ENCODE data around the gene UBE2G2.

UBE2G2 gene

DNA sequence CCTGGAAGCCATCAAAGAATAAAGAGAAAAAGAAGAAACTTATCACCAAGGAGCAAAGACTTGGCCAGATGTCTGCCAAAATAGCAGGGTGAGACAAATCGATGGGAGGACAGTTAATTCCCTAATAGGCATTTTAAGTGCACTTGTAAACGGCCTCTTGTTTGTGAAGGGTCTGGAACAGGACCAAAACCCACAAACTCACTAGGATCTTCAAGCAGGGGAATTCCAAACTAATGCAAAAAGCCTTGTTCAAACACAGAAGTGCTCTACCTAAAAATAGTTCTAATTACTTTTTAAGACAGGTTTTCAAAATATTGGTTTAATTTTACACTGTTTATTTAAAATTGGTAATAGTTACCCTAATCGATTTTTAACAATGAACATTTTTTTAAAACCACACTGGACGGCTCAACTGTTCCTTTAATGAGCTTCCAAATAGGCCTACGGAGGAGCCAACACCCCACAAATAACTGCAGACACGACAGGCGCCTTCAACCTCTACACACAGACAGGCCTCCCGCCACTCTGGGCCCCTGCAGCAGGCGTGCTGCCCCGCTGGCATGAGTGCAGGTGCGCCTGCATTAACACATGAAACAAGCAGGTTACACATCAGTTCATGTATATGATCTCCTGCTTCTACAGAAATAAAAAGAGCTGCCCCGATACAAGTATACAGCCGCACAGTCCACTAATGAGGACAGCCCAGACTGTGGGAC is 15.8 kb downstream of the UBE2G2 start:
- DNase-seq (ENCODE audit: low spot score in 2 of 2) (no peak), ATAC-seq (replicated peaks; ENCODE audit: extremely low read depth, poor library complexity, severe bottlenecking) (no peak)
- Mint-ChIP-seq H3K4me3 (no peak overlapping the region), H3K27me3 (no peaks in the 10 kb centered on the region), H3K36me3 (ENCODE audit: insufficient read depth) (peaks cover 24% of the 10 kb centered on the region), H3K4me1 (peaks cover 18% of the 10 kb centered on the region), H3K27ac (ENCODE audit: low read depth) (no peak overlapping the region), H3K9me3 (no peaks in the 10 kb centered on the region)

DNA sequence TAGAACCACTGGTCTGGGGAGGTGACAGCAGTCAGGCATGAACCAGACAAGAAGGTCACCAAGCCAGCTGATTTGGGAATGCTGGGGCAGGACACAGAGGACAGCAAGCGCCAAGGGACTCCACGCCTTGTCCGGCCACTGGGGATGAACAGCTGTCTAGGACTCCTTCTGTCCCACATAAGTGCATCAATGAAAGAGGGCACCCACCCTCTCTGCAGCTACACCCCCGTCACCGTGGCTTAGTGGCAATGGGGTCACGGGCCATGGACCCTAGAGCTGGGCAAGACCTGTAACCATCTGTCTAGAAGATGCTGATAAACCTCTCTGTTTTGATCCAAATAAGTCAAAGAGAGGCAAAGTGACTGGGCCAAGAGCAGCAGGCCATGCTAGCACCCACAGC is 16.8 kb downstream of the UBE2G2 start:
- Mint-ChIP-seq H3K9me3 (no peaks in the 10 kb centered on the region), H3K4me1 (peaks cover 11% of the 10 kb centered on the region), H3K4me3 (no peak overlapping the region), H3K27me3 (no peaks in the 10 kb centered on the region), H3K27ac (ENCODE audit: low read depth) (no peak overlapping the region), H3K36me3 (ENCODE audit: insufficient read depth) (peaks cover 20% of the 10 kb centered on the region)
- DNase-seq (ENCODE audit: low spot score in 2 of 2), result no peak
- no peak for ATAC-seq (replicated peaks; ENCODE audit: extremely low read depth, poor library complexity, severe bottlenecking)

DNA sequence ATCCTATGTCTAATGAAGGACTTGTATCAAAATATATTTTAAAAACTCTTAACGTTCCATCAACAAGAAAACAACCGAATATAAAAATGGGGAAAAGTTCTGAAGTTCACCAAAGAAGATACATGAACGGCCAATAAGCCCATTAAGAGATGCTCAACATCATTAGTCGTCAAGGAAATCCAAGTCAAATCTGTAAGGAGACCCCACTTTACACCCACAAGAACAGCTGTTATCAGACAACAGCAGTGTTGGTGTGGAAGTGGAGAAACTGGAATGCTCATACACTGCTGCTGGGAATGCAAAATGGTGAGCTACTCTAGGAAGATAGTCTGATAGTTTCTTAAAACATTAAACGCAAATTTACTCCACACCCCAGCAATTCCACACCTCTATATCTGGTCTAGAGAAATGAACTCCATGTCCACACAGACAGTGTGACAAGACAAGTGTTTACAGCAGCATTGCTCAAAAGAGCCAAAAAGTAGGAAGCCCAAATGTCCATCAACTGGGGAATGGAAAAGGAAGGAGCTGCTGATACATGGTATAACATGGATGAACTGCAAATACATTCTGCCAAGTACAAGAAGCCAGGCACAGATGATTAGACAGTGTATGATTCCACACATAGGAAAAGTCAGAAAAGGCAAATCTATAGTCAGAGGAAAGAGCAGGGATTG is 18.5 kb downstream of the UBE2G2 start:
- Mint-ChIP-seq H3K27ac (ENCODE audit: low read depth) (no peak overlapping the region), H3K4me3 (no peak overlapping the region), H3K27me3 (no peaks in the 10 kb centered on the region), H3K36me3 (ENCODE audit: insufficient read depth) (peaks cover 21% of the 10 kb centered on the region), H3K9me3 (no peaks in the 10 kb centered on the region), H3K4me1 (peaks cover 5% of the 10 kb centered on the region)
- DNase-seq (ENCODE audit: low spot score in 2 of 2) (no peak), ATAC-seq (replicated peaks; ENCODE audit: extremely low read depth, poor library complexity, severe bottlenecking) (no peak)

DNA sequence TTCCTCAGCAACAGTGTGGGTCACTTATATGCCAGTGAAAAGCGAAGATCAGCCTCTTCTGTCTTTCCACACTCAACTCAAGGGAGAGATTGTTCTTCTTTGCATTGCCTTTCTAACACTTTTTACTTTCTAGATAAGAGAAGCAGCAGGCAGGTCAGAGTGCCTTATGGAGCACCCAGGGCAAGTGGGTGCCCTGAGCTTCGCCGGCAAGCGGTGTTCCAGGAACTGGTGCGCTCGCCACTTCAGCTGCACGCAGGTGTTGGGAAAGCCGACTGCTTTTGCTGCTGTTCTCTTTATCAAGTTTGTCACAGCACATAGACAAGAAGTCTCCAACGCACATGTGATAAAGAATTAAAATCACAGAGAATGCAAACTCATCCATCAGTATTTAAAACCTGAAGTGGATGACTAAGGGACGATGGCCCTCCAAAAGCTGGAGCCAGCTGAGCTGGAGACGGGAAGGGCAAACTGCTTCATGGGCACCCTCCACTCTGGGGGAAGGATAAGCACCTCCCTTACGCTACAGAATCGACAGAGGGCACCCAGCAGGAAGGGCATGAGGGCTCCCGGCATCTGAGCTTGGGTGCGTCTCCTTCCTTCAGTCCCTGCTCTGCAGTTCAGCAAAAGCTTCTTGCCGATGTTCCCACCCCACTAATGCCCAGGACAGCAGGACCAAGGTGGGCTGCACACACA is 20.7 kb downstream of the UBE2G2 start:
- H3K27me3 Mint-ChIP-seq, result no peaks in the 10 kb centered on the region
- no peak overlapping the region for H3K27ac Mint-ChIP-seq (ENCODE audit: low read depth)
- no peak for ATAC-seq (replicated peaks; ENCODE audit: extremely low read depth, poor library complexity, severe bottlenecking)
- no peak overlapping the region for H3K4me3 Mint-ChIP-seq
- peaks cover 2% of the 10 kb centered on the region for H3K4me1 Mint-ChIP-seq
- H3K9me3 Mint-ChIP-seq, result no peaks in the 10 kb centered on the region
- no peak for DNase-seq (ENCODE audit: low spot score in 2 of 2)
- H3K36me3 Mint-ChIP-seq (ENCODE audit: insufficient read depth), result peaks cover 22% of the 10 kb centered on the region

DNA sequence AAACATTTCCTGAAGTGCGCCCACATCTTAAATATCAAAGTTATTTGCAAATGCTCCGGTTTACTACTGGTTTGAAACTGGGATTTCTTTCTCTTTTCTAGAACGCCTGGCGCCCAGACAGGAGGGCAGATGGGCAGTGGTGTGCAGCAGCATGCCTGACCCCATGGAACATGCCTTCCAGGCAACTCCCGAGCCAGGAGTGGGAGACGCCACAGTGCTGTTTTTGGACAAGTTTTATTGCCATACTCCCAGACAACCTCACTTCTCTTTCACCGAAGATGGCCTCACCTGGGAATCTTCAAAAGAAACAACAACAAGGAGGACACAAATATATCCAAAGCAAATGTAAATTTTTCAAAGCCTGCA is 21.5 kb downstream of the UBE2G2 start:
- ATAC-seq (replicated peaks; ENCODE audit: extremely low read depth, poor library complexity, severe bottlenecking) (no peak), DNase-seq (ENCODE audit: low spot score in 2 of 2) (no peak)
- Mint-ChIP-seq H3K4me3 (no peak overlapping the region), H3K9me3 (no peaks in the 10 kb centered on the region), H3K4me1 (no peaks in the 10 kb centered on the region), H3K36me3 (ENCODE audit: insufficient read depth) (peaks cover 22% of the 10 kb centered on the region), H3K27me3 (no peaks in the 10 kb centered on the region), H3K27ac (ENCODE audit: low read depth) (no peak overlapping the region)

DNA sequence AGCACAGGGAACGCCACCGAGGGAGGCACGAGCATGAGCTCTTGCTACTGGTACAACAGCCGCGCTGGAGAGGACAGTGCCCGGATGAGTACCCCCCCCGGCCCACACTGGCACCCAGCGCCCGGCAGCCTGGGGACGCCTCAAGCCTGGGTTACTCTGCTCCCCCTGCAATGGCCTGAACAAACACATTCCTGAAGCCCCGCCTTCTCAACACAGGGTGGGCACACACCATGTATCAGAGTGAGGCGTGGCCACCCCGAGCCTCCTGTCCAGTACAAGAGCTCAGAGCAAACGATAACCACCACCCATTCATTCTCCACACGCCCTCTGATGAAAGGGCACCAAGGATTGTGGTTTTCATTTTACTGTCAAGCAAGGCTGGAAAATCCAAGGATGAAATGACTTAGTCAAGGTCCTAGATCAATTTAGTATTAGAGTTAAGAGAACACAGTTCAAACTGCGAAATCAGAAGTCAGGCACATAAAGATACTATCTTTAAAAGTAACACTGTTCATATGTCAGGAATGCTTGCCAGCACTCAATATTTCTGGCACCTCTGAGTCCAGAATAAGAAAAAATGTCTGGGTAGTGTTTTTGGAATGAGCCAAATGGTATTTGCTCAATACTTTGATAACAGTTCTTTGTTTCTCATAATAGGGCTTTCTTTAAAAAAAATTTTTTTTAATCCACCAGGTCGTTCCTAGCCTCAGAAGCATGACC is 22.0 kb downstream of the UBE2G2 start:
- Mint-ChIP-seq H3K27me3 (no peaks in the 10 kb centered on the region), H3K36me3 (ENCODE audit: insufficient read depth) (peaks cover 25% of the 10 kb centered on the region), H3K27ac (ENCODE audit: low read depth) (no peak overlapping the region), H3K4me1 (no peaks in the 10 kb centered on the region), H3K9me3 (no peaks in the 10 kb centered on the region), H3K4me3 (no peak overlapping the region)
- DNase-seq (ENCODE audit: low spot score in 2 of 2), result no peak
- no peak for ATAC-seq (replicated peaks; ENCODE audit: extremely low read depth, poor library complexity, severe bottlenecking)

DNA sequence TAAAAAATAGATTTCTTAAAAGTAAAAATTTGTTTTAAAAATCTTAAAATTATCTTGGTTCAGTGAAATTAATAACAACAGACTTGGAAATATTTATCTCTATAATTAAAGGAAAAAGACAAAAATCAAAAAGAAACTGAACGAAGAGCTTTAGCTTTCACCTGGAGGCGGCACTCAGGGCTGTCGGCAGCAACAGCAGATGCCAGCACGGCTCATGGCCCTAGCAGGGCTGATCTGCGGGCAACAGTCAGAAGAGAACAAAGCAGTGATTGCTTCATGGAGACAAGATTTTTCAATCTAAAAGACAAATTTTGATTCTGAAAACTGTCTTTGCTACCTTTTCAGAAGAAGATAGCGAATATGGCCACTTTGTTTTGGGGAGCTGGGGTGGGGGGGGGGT is 22.6 kb downstream of the UBE2G2 start:
- no peak for DNase-seq (ENCODE audit: low spot score in 2 of 2)
- H3K9me3 Mint-ChIP-seq, result no peaks in the 10 kb centered on the region
- H3K36me3 Mint-ChIP-seq (ENCODE audit: insufficient read depth), result peaks cover 25% of the 10 kb centered on the region
- H3K27me3 Mint-ChIP-seq, result no peaks in the 10 kb centered on the region
- no peak overlapping the region for H3K4me3 Mint-ChIP-seq
- ATAC-seq (replicated peaks; ENCODE audit: extremely low read depth, poor library complexity, severe bottlenecking), result no peak
- H3K27ac Mint-ChIP-seq (ENCODE audit: low read depth), result no peak overlapping the region
- H3K4me1 Mint-ChIP-seq, result no peaks in the 10 kb centered on the region

DNA sequence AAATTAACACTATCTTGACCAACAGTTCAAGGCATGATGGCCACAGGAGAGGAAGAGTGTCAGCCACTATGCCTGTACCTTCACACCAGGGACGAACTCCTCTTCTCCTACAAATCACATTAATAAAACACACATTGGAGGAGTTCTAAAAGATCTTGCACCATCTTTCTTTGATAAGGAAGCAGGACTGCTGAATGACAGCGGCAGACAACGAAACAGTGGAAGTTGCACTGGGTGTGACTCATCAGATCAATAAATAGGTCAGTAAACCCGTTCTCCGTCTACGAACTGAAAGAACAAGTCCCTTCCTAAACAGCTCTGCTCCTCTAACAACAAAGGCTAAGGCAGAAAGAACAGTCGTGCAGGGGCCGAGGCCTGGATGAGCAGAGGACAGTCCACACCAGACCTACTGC is 23.1 kb downstream of the UBE2G2 start:
- H3K36me3 Mint-ChIP-seq (ENCODE audit: insufficient read depth), result peaks cover 25% of the 10 kb centered on the region
- H3K9me3 Mint-ChIP-seq, result no peaks in the 10 kb centered on the region
- no peaks in the 10 kb centered on the region for H3K4me1 Mint-ChIP-seq
- H3K4me3 Mint-ChIP-seq, result no peak overlapping the region
- ATAC-seq (replicated peaks; ENCODE audit: extremely low read depth, poor library complexity, severe bottlenecking) (no peak), DNase-seq (ENCODE audit: low spot score in 2 of 2) (no peak)
- H3K27me3 Mint-ChIP-seq, result no peaks in the 10 kb centered on the region
- no peak overlapping the region for H3K27ac Mint-ChIP-seq (ENCODE audit: low read depth)

DNA sequence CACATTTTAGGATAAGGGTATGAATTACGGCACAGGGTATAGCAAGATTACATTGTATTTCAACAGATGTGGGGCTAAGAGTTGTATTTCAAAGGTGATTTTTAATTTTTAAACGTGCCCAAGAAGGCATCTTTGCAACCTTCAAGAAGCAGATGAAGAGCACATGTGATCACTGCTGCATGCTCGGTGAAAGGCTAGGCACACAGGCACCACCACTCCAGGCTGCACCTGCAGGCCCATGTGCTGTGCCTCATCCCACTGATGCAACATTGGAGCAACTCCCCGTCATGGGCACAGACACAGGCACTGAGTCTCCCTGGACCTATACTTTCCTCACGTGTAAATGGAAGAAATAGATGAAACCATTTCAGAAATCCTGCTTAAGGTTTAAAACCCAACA is 23.5 kb downstream of the UBE2G2 start:
- Mint-ChIP-seq H3K9me3 (no peaks in the 10 kb centered on the region), H3K4me3 (no peak overlapping the region), H3K4me1 (no peaks in the 10 kb centered on the region), H3K36me3 (ENCODE audit: insufficient read depth) (peaks cover 21% of the 10 kb centered on the region), H3K27ac (ENCODE audit: low read depth) (no peak overlapping the region), H3K27me3 (no peaks in the 10 kb centered on the region)
- DNase-seq (ENCODE audit: low spot score in 2 of 2) (no peak), ATAC-seq (replicated peaks; ENCODE audit: extremely low read depth, poor library complexity, severe bottlenecking) (no peak)

DNA sequence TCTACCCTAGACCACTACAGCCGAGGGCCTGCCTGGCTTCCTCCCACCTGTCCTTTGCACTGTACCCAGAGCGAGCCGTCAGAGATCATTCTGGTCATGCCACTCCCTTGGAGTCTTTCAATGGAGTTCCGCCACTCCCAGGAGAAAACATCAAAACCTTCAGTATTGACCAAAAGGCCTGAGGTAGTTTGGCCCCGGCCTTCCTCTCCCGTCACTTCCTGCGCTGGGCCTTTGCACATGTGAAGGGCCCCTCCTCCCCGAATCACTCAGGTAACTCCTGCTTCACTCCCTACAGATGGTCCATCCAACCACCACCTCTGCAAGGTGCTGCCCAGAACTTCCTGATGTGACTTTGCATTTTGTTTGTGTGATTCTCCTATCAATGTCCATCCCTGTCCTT is 26.6 kb downstream of the UBE2G2 start:
- no peaks in the 10 kb centered on the region for H3K9me3 Mint-ChIP-seq
- no peak for ATAC-seq (replicated peaks; ENCODE audit: extremely low read depth, poor library complexity, severe bottlenecking)
- peaks cover 34% of the 10 kb centered on the region for H3K36me3 Mint-ChIP-seq (ENCODE audit: insufficient read depth)
- no peak overlapping the region for H3K4me3 Mint-ChIP-seq
- no peak for DNase-seq (ENCODE audit: low spot score in 2 of 2)
- H3K27ac Mint-ChIP-seq (ENCODE audit: low read depth), result peak overlapping the region; percentile 36
- H3K27me3 Mint-ChIP-seq, result no peaks in the 10 kb centered on the region
- H3K4me1 Mint-ChIP-seq, result no peaks in the 10 kb centered on the region

DNA sequence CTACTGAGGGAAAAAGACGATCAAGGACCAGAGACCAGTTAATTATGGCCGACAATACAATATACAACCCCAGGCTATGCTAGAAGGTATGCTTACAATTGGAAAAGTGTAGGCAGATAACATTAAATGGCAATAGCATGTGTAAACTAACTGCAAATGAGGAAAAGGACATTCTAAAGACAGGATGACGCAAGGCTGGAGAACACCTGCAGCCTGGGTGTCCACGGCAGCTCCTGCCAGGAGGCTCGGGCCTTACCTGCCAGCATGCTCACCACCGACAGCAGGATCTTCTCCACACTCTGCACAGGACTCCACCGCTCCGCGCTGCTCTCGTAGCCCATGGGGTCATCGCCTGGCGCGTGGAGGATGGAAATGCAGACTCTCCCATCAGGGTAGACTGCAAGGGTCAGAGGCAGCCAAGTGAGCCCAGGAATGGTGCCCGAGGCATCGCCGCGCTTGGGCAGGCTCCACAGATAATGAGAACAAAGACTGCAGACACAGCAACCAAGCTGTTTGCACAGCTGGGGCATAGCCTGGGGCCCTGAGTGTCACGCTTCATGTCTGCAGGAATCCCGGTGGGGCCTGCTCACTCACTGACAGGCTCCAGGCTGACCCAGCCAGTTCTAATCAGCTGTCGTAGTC is 28.2 kb downstream of the UBE2G2 start:
- Mint-ChIP-seq H3K4me1 (no peaks in the 10 kb centered on the region), H3K27ac (ENCODE audit: low read depth) (no peak overlapping the region), H3K4me3 (no peak overlapping the region), H3K36me3 (ENCODE audit: insufficient read depth) (peaks cover 32% of the 10 kb centered on the region), H3K9me3 (no peaks in the 10 kb centered on the region), H3K27me3 (no peaks in the 10 kb centered on the region)
- no peak for ATAC-seq (replicated peaks; ENCODE audit: extremely low read depth, poor library complexity, severe bottlenecking)
- DNase-seq (ENCODE audit: low spot score in 2 of 2), result no peak

DNA sequence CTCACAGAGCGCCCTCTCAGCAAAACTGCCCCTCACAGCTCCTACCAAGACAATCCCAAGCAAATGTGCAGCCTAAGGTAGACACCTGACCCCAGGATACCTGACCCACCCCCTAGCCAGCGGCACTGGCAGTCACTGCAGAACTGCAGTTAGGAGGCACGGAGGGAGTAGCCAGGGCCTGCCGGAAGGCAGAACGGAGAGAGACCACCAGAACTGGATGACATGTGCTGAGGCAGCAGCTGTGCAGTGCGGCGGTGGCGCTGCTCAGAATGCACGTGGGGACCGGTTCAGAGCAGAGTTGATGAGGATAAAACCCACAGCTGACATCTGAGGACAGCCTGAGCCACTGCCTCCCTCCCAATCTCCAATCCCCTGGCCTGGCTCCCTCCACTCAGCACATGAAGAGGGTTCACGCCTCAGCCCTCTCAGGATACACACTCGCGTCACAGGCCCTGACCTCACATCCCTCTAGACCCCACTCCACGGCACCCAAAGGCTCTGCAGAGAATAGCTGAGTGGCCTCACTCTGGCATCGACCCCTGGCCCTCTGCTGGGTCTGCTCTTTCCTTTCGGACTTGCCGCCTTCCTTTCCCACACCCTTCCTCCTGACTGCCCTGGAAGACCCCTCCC is 29.6 kb downstream of the UBE2G2 start:
- no peak overlapping the region for H3K27ac Mint-ChIP-seq (ENCODE audit: low read depth)
- no peaks in the 10 kb centered on the region for H3K4me1 Mint-ChIP-seq
- no peaks in the 10 kb centered on the region for H3K27me3 Mint-ChIP-seq
- no peak for ATAC-seq (replicated peaks; ENCODE audit: extremely low read depth, poor library complexity, severe bottlenecking)
- no peak for DNase-seq (ENCODE audit: low spot score in 2 of 2)
- no peaks in the 10 kb centered on the region for H3K9me3 Mint-ChIP-seq
- peaks cover 30% of the 10 kb centered on the region for H3K36me3 Mint-ChIP-seq (ENCODE audit: insufficient read depth)
- H3K4me3 Mint-ChIP-seq, result no peak overlapping the region
